HepG2 (cell line): Measurements from ENCODE around the gene CHADL. TPM values are rescaled to one million over a fixed set of nuclear protein-coding genes. Genes with fewer than 3 reads are reported as not detected.
A peak's percentile ranks its signal among the peaks of the same experiment; 100 is the strongest.

Source experiments
- AKAP8 ChIP-seq: sonication (generic); formaldehyde crosslinking; IDR thresholded peaks from 2 replicates; pipeline ENCODE4 v1.5.1; 2020; ENCODE audit warnings: mild to moderate bottlenecking, missing genetic modification reagents
- GPN1 ChIP-seq: sonication (generic); formaldehyde crosslinking; IDR thresholded peaks from 2 replicates; pipeline ENCODE4 v1.5.1; 2020; ENCODE audit warnings: missing genetic modification reagents, borderline replicate concordance
- HOXA3 ChIP-seq: sonication (generic); formaldehyde crosslinking; IDR thresholded peaks from 2 replicates; pipeline ENCODE4 v1.5.0; 2020; ENCODE audit warnings: missing genetic modification reagents
- HOXD1 ChIP-seq: sonication (generic); formaldehyde crosslinking; IDR thresholded peaks from 2 replicates; pipeline ENCODE4 v1.5.0; 2020; ENCODE audit warnings: missing genetic modification reagents
- IRX3 ChIP-seq: sonication (generic); formaldehyde crosslinking; IDR thresholded peaks from 2 replicates; pipeline ENCODE4 v1.8.1; 2023; ENCODE audit warnings: mild to moderate bottlenecking, low read depth, missing genetic modification reagents, borderline replicate concordance
- KDM4B ChIP-seq: sonication (generic); formaldehyde crosslinking; IDR thresholded peaks from 2 replicates; pipeline ENCODE4 v1.4.0; 2020; ENCODE audit warnings: missing genetic modification reagents
- KDM6A ChIP-seq: IDR thresholded peaks from 2 replicates; pipeline ENCODE4 v1.6.1; 2016; ENCODE audit warnings: low read depth
- NFKBIZ ChIP-seq: IDR thresholded peaks from 2 replicates; pipeline ENCODE4 v1.6.1; 2018; ENCODE audit warnings: missing genetic modification reagents, missing compliant biosample characterization
- PPARG ChIP-seq: conservative IDR thresholded peaks from 2 replicates; pipeline ENCODE4 v1.6.1; 2016; ENCODE audit warnings: missing biosample characterization, missing genetic modification reagents
- REPIN1 ChIP-seq: sonication (generic); formaldehyde crosslinking; IDR thresholded peaks from 2 replicates; pipeline ENCODE4 v1.8.0; 2022; ENCODE audit warnings: missing genetic modification reagents, low read depth, mild to moderate bottlenecking, borderline replicate concordance
- SALL2 ChIP-seq: sonication (generic); formaldehyde crosslinking; IDR thresholded peaks from 2 replicates; pipeline ENCODE4 v1.8.1; 2023; ENCODE audit warnings: mild to moderate bottlenecking, missing genetic modification reagents, inconsistent platforms
- TCF12 ChIP-seq, 2 experiments: fragments of 450-650 bp in 1 of 2; sonication (generic) in 1 of 2; formaldehyde crosslinking in 1 of 2; IDR thresholded peaks; 2 replicates each; pipeline versions ENCODE4 v1.6.1 to v1.8.0; 2017 to 2022; ENCODE audit warnings: antibody characterized with exemption in 1 of 2, mild to moderate bottlenecking in 1 of 2, missing genetic modification reagents in 1 of 2, moderate library complexity in 1 of 2
- ZBTB8A ChIP-seq: sonication (generic); formaldehyde crosslinking; IDR thresholded peaks from 2 replicates; pipeline ENCODE4 v1.4.0; 2020; ENCODE audit warnings: mild to moderate bottlenecking, low read depth, missing genetic modification reagents, borderline replicate concordance
- ZHX2 ChIP-seq, 2 experiments: sonication (generic) in 1 of 2; formaldehyde crosslinking in 1 of 2; IDR thresholded peaks; 2 replicates each; pipeline versions ENCODE4 v1.6.1 to v1.9.0; 2014 to 2022; ENCODE audit warnings: antibody characterized with exemption in 1 of 2, borderline replicate concordance in 1 of 2, inconsistent platforms in 1 of 2, low read depth in 1 of 2, missing genetic modification reagents in 1 of 2
- ZKSCAN8 ChIP-seq: IDR thresholded peaks from 2 replicates; pipeline ENCODE4 v1.6.1; 2016; ENCODE audit warnings: borderline replicate concordance, missing genetic modification reagents, missing compliant biosample characterization
- ZNF282 ChIP-seq: fragments of 450-650 bp; IDR thresholded peaks from 2 replicates; pipeline ENCODE4 v1.6.1; 2018; ENCODE audit not compliant: partially characterized antibody
- ZNF331 ChIP-seq: sonication (generic); formaldehyde crosslinking; IDR thresholded peaks from 2 replicates; pipeline ENCODE4 v1.4.0; 2020; ENCODE audit warnings: missing genetic modification reagents
- ZNF333 ChIP-seq: sonication (generic); formaldehyde crosslinking; IDR thresholded peaks from 2 replicates; pipeline ENCODE4 v1.4.0; 2020; ENCODE audit warnings: mild to moderate bottlenecking, missing genetic modification reagents, borderline replicate concordance
- ZNF34 ChIP-seq: sonication (generic); formaldehyde crosslinking; IDR thresholded peaks from 2 replicates; pipeline ENCODE4 v1.4.0; 2020; ENCODE audit warnings: mild to moderate bottlenecking, missing genetic modification reagents, borderline replicate concordance
- ZNF414 ChIP-seq: sonication (generic); formaldehyde crosslinking; IDR thresholded peaks from 2 replicates; pipeline ENCODE4 v1.5.0; 2020; ENCODE audit warnings: missing genetic modification reagents
- ZNF484 ChIP-seq: sonication (generic); formaldehyde crosslinking; IDR thresholded peaks from 2 replicates; pipeline ENCODE4 v1.5.1; 2020; ENCODE audit warnings: mild to moderate bottlenecking, low read depth, missing genetic modification reagents, borderline replicate concordance
- ZNF556 ChIP-seq: sonication (generic); formaldehyde crosslinking; IDR thresholded peaks from 2 replicates; pipeline ENCODE4 v1.4.0; 2020; ENCODE audit warnings: mild to moderate bottlenecking, missing genetic modification reagents, borderline replicate concordance
- ZSCAN20 ChIP-seq: sonication (generic); formaldehyde crosslinking; IDR thresholded peaks from 2 replicates; pipeline ENCODE4 v1.4.0; 2020; ENCODE audit warnings: missing genetic modification reagents, mild to moderate bottlenecking, borderline replicate concordance
- polyA plus RNA-seq, 8 experiments: library from polyadenylated mRNA; depleted of rRNA in 3 of 8; stranded (reverse) in 7 of 8; unstranded in 1 of 8; fragments of >200 nt; fragmentation: Illumina TruSeq in 4 of 8; extraction: Trizol in 4 of 8; gene quantifications; 2 replicates each; pipeline versions ENCODE4 v1.2.1 to v1.2.3, GENCODE V29; 2011 to 2016; ENCODE audit warnings: low read depth in 4 of 8, missing spikeins in 1 of 8, mixed read lengths in 1 of 8; ENCODE audit not compliant: insufficient read depth in 1 of 8
- total RNA-seq, 5 experiments: library from RNA; depleted of rRNA; stranded (reverse); fragments of >200 nt; fragmentation: Illumina TruSeq; extraction: Trizol; gene quantifications; 2 replicates each; pipeline ENCODE4 v1.2.3, GENCODE V29; 2016; ENCODE audit warnings: low read depth in 1 of 5

Gene CHADL
- total and polyA plus RNA-seq, 2 of the 13 experiments (the other 11 are each of a cell fraction or from before 2014, with no cell fraction given) = 2.8 to 8.1 TPM

GRCh38 chr22:41197038-41197972 is 43.4 kb downstream of the CHADL start (continued):
- TF ChIP-seq ZHX2 (IDR thresholded peaks at IDR 0.05; ENCODE audit: low read depth) (no peak), ZHX2 (CRISPR knock-in tag; IDR thresholded peaks at IDR 0.05; ENCODE audit: borderline replicate concordance) (no peak), NFKBIZ (no peak), ZNF333 (CRISPR knock-in tag) (no peak), TCF12 (IDR thresholded peaks at IDR 0.05) (no peak), TCF12 (CRISPR knock-in tag; IDR thresholded peaks at IDR 0.05) (no peak), HOXD1 (CRISPR knock-in tag) (no peak), AKAP8 (CRISPR knock-in tag) (0 out of 2 replicates have a peak, but pooled peaks have one; percentile 7), GPN1 (no peak), REPIN1 (peak; percentile 58; the same call in 1 of the 2 replicates), IRX3 (no peak), PPARG (CRISPR knock-in tag) (no peak), ZNF331 (CRISPR knock-in tag) (peak; percentile 51; the same call in 1 of the 2 replicates), HOXA3 (CRISPR knock-in tag) (no peak), ZSCAN20 (no peak), ZNF282 (no peak), ZBTB8A (CRISPR knock-in tag) (no peak), ZNF484 (CRISPR knock-in tag) (no peak), ZNF34 (CRISPR knock-in tag) (no peak), KDM6A (CRISPR knock-in tag) (no peak), SALL2 (no peak), ZNF556 (CRISPR knock-in tag) (no peak), ZKSCAN8 (CRISPR knock-in tag) (no peak), ZNF414 (peak; percentile 60; the same call in 1 of the 2 replicates), KDM4B (CRISPR knock-in tag) (no peak)
